Bronchial epithelial cell (primary cell): ENCODE results near the gene PLPP2. TPM values are rescaled to one million over a fixed set of nuclear protein-coding genes. Genes with fewer than 3 reads are reported as not detected.
A peak's percentile ranks its signal among the peaks of the same experiment; 100 is the strongest.

Experiments used
- DNase-seq: peaks from one replicate; pipeline ENCODE4 v3.0.0-alpha.2; 2010; ENCODE audit warnings: low read depth
- FAIRE-seq: peaks from 2 replicates; lab custom pipeline; 2011; peaks lifted over from hg19 to GRCh38; lab: Jason Lieb, UNC
- H3K27me3 ChIP-seq: 2 replicates; pipeline ENCODE4 v1.5.1; 2011; ENCODE audit warnings: low read length; ENCODE audit not compliant: control insufficient read depth, insufficient read depth
- H3K36me3 ChIP-seq: 2 replicates; pipeline ENCODE4 v1.5.1; 2011; ENCODE audit warnings: low read length; ENCODE audit not compliant: control insufficient read depth, insufficient read depth
- H3K4me3 ChIP-seq: 2 replicates; pipeline ENCODE4 v1.5.1; 2011; ENCODE audit warnings: mild to moderate bottlenecking, low read depth, low read length, control low read depth
- total RNA-seq: library from RNA; depleted of rRNA; stranded (reverse); fragments of >200 nt; gene quantifications from 2 replicates; pipeline ENCODE4 v1.2.1, GENCODE V29; 2014
- TF ChIP-seq, protein P1 (sequence below): IDR thresholded peaks from 2 replicates; pipeline ENCODE4 v1.5.1; 2011; ENCODE audit warnings: mild to moderate bottlenecking, moderate library complexity, low read length, control low read depth, inconsistent platforms; ENCODE audit not compliant: insufficient read depth, severe bottlenecking

Gene PLPP2
- total RNA-seq, 1 donor from 2014 or later = 39.8 TPM

GRCh38 chr19:305240-306150 lies 14.3 kb upstream of the PLPP2 start:
- no peaks in the 10 kb centered on the region for H3K27me3 ChIP-seq
- no peak overlapping the region for H3K4me3 ChIP-seq
- DNase-seq (no peak), FAIRE-seq (no peak)
- H3K36me3 ChIP-seq = peaks cover 5% of the 10 kb centered on the region
- TF ChIP-seq, protein P1, sequence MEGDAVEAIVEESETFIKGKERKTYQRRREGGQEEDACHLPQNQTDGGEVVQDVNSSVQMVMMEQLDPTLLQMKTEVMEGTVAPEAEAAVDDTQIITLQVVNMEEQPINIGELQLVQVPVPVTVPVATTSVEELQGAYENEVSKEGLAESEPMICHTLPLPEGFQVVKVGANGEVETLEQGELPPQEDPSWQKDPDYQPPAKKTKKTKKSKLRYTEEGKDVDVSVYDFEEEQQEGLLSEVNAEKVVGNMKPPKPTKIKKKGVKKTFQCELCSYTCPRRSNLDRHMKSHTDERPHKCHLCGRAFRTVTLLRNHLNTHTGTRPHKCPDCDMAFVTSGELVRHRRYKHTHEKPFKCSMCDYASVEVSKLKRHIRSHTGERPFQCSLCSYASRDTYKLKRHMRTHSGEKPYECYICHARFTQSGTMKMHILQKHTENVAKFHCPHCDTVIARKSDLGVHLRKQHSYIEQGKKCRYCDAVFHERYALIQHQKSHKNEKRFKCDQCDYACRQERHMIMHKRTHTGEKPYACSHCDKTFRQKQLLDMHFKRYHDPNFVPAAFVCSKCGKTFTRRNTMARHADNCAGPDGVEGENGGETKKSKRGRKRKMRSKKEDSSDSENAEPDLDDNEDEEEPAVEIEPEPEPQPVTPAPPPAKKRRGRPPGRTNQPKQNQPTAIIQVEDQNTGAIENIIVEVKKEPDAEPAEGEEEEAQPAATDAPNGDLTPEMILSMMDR = no peak

DNA sequence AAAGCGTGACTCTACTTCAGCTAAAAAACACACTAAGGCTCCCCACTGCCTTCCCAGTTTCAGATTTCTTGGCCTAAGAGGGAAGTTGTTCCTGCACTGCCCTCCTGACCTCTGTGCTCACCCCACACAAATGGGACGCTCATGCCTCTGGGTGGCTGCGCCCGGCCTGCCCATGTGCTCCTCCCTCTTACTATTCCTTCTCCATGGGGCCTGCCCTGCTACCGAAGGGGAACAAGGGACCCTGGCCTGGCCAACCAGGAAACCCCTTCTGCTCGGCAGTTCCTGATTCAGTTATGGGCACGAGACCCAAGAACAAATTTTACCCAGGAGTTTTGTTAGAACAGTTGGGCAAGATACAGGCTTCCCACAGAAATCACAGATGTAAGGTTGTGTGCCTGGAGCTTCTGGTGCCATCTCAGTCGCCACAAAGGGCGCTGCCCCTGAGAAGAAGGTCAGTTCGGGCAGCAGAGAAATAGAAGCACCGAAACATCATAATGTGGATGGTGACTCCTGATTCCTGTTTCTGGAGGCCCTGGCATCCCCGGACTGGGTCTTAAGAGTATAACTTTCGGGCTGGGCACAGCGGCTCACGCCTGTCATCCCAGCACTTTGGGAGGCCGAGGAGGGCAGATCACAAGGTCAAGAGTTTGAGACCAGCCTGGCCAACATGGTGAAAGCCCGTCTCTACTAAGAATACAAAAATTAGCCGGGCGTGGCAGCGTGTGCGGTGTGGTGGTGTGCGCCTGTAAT lies 5.4 kb upstream of the PLPP2 start:
- Histone ChIP-seq H3K36me3 (no peaks in the 10 kb centered on the region), H3K4me3 (no peak overlapping the region), H3K27me3 (peaks cover 3% of the 10 kb centered on the region)
- FAIRE-seq (no peak), DNase-seq (no peak)
- TF ChIP-seq, protein P1 = no peak

DNA sequence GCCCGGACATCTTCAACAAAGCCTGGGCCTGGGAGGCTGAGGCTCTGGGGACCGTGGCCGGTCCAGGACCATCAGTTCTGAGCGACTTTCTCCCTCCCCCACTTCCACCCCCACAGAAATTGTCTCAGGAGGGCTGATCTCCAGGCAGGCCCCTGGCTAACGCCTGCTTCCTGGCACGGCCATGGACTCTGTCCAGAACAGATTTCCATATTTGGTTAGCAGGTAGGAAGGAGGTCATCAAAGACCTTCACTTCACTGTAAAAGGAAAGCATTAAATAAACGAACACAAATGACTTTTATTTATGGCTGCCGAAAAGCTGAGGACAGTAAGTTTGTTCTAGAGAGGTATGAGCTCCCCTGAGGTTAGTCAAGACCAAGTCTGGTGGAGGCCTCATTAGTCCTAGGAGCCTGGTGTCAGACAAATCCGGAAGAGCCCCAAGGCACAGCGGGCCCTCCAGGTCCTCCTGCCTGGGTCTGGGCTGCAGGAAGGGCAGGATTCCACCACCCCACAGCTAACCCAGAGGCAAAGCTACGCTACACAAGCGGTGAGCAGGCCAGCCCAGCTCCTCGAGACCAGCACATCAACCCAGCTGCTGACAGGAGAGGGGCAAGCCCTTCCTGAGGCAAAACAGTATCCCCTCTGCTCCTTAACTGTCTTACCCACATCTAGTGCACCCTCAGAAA lies 4.6 kb upstream of the PLPP2 start:
- no peak for DNase-seq
- FAIRE-seq = no peak
- Histone ChIP-seq H3K36me3 (no peaks in the 10 kb centered on the region), H3K27me3 (peaks cover 3% of the 10 kb centered on the region), H3K4me3 (no peak overlapping the region)
- TF ChIP-seq, protein P1 = no peak

DNA sequence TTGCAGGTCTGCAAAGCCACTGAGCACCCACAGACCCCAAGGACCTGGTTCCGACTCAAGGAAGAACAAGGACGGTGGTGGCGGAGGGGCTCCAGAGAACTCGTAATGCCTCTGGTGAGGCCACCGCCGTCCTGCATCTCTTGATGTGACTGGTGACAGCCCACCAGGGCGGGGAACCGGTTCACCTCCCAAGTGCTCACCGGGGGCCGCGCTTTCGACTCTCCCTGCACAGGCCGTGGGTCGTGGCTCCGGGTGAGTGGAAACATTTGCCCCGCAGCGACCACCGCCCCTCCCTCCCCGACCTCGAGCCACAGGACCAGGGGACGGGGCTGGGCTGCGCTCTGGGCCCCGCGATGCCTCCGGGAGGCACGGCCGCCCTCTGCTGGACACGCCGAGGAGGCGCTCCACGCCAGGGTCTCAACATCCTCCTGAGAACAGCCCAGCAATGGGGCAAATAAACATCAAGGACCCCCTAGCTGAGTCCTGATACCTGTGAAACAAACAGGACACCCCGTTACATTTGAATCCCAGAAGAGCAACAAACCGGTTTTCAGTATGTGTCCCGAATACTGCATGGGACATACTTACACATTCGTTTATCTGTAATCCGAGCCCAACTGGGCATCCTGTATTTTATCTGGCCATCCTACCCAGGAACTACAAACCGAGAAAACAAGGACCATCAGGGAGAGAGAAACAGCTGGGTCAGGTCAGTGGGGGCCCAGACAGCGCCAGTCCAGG lies 3.9 kb upstream of the PLPP2 start:
- TF ChIP-seq, protein P1 = peak; percentile 93
- H3K4me3 ChIP-seq = no peak overlapping the region
- no peaks in the 10 kb centered on the region for H3K36me3 ChIP-seq
- no peak for FAIRE-seq
- no peak for DNase-seq
- H3K27me3 ChIP-seq = peaks cover 3% of the 10 kb centered on the region

GRCh38 chr19:294341-294945 lies 3.2 kb upstream of the PLPP2 start:
- Histone ChIP-seq H3K27me3 (peaks cover 3% of the 10 kb centered on the region), H3K4me3 (no peak overlapping the region), H3K36me3 (no peaks in the 10 kb centered on the region)
- TF ChIP-seq, protein P1 = no peak
- FAIRE-seq (no peak), DNase-seq (no peak)
